Measurements from ENCODE around the gene WDTC1. TPM values are rescaled to one million over a fixed set of nuclear protein-coding genes. Genes with fewer than 3 reads are reported as not detected.

The WDTC1 gene
- total and polyA plus RNA-seq, 2 of the 13 experiments (the other 11 are each of a cell fraction or from before 2014, with no cell fraction given): 5.5 TPM

- peak; percentile 91 for TF ChIP-seq PRDM15 (CRISPR knock-in tag; IDR thresholded peaks at IDR 0.05)
- TF ChIP-seq ZFP90 (CRISPR knock-in tag; IDR thresholded peaks at IDR 0.05; ENCODE audit: borderline replicate concordance): peak; percentile 49
- TF ChIP-seq EEA1 (CRISPR knock-in tag; IDR thresholded peaks at IDR 0.05; ENCODE audit: borderline replicate concordance): peak; percentile 75; the same call in 1 of the 2 replicates
- TF ChIP-seq BRCA1 (CRISPR knock-in tag; IDR thresholded peaks at IDR 0.05): no peak; the same call in 1 of the 2 replicates
- no peak for TF ChIP-seq ZNF343 (CRISPR knock-in tag; IDR thresholded peaks at IDR 0.05)
- TF ChIP-seq NFYB (CRISPR knock-in tag; IDR thresholded peaks at IDR 0.05): peak; percentile 85
- TF ChIP-seq MXD3 (CRISPR knock-in tag; IDR thresholded peaks at IDR 0.05): peak; percentile 61; the same call in 1 of the 2 replicates
- TF ChIP-seq NFKBIZ (CRISPR knock-in tag; IDR thresholded peaks at IDR 0.05): no peak
- peak; percentile 76 for TF ChIP-seq CBX1 (IDR thresholded peaks at IDR 0.05; ENCODE audit: low read depth)
- TF ChIP-seq GTF2F1 (IDR thresholded peaks at IDR 0.05; ENCODE audit: low read length): no peak
- TF ChIP-seq XRCC5 (optimal IDR thresholded peaks at IDR 0.05; ENCODE audit: low read length): peak; percentile 98
- TF ChIP-seq EHMT2 (IDR thresholded peaks at IDR 0.05; ENCODE audit: borderline replicate concordance, low read depth, low read length): peak; percentile 40; the same call in 1 of the 2 replicates
- TF ChIP-seq NFYC (CRISPR knock-in tag; IDR thresholded peaks at IDR 0.05): peak; percentile 82
- TF ChIP-seq PAWR (CRISPR knock-in tag; IDR thresholded peaks at IDR 0.05; ENCODE audit: borderline replicate concordance): no peak
- no peak for TF ChIP-seq ZSCAN20 (CRISPR knock-in tag; IDR thresholded peaks at IDR 0.05; ENCODE audit: borderline replicate concordance)
- TF ChIP-seq ZNF264 (CRISPR knock-in tag; IDR thresholded peaks at IDR 0.05): peak; percentile 57; the same call in 1 of the 2 replicates
- TF ChIP-seq HCFC1 (IDR thresholded peaks at IDR 0.05; ENCODE audit: low read depth, low read length): peak; percentile 82
- no peak for TF ChIP-seq ZNF775 (CRISPR knock-in tag; IDR thresholded peaks at IDR 0.05; ENCODE audit: borderline replicate concordance)
- no peak; the same call in 1 of the 2 replicates for TF ChIP-seq ZNF704 (CRISPR knock-in tag; IDR thresholded peaks at IDR 0.05; ENCODE audit: borderline replicate concordance)
- no peak for TF ChIP-seq CHD4 (IDR thresholded peaks at IDR 0.05; ENCODE audit: borderline replicate concordance, low read length)
- no peak for TF ChIP-seq ZNF256 (CRISPR knock-in tag; conservative IDR thresholded peaks at IDR 0.05)
- no peak for TF ChIP-seq ZNF720 (CRISPR knock-in tag; IDR thresholded peaks at IDR 0.05)
- peak; percentile 91 for TF ChIP-seq BHLHE40 (IDR thresholded peaks at IDR 0.05; ENCODE audit: low read length)
- peak; percentile 49; the same call in 1 of the 2 replicates for TF ChIP-seq MED13 (CRISPR knock-in tag; IDR thresholded peaks at IDR 0.05)
- TF ChIP-seq YEATS4 (CRISPR knock-in tag; IDR thresholded peaks at IDR 0.05; ENCODE audit: borderline replicate concordance): peak; percentile 95
Measured at GRCh38 chr1:27321813-27322568, 87.6 kb downstream of the WDTC1 start, which contains the start of gene TMEM222 (continued).
